Measurements from ENCODE around the gene DNAJC5. TPM values are rescaled to one million over a fixed set of nuclear protein-coding genes. Genes with fewer than 3 reads are reported as not detected.

DNAJC5 gene
- total RNA-seq, 1 donor from 2014 or later: 42.8 TPM

- Histone ChIP-seq H3K9me3 (replicated peaks) (no peaks in the 10 kb centered on the region), H3K27me3 (ENCODE audit: low read depth) (no peaks in the 10 kb centered on the region), H3K4me3 (no peak overlapping the region), H3K36me3 (peaks cover 75% of the 10 kb centered on the region), H3K4me1 (peaks cover 14% of the 10 kb centered on the region), H3K27ac (replicated peaks) (peak overlapping the region; percentile 71)
- intact Hi-C loops (cut with micrococcal nuclease): no loop called here
- DNase-seq: no peak
- TF ChIP-seq, protein P1, sequence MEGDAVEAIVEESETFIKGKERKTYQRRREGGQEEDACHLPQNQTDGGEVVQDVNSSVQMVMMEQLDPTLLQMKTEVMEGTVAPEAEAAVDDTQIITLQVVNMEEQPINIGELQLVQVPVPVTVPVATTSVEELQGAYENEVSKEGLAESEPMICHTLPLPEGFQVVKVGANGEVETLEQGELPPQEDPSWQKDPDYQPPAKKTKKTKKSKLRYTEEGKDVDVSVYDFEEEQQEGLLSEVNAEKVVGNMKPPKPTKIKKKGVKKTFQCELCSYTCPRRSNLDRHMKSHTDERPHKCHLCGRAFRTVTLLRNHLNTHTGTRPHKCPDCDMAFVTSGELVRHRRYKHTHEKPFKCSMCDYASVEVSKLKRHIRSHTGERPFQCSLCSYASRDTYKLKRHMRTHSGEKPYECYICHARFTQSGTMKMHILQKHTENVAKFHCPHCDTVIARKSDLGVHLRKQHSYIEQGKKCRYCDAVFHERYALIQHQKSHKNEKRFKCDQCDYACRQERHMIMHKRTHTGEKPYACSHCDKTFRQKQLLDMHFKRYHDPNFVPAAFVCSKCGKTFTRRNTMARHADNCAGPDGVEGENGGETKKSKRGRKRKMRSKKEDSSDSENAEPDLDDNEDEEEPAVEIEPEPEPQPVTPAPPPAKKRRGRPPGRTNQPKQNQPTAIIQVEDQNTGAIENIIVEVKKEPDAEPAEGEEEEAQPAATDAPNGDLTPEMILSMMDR (IDR thresholded peaks at IDR 0.05; ENCODE audit: borderline replicate concordance): no peak
Observed at GRCh38 chr20:63885264-63886053, 9.5 kb upstream of the DNAJC5 start.

- H3K36me3 ChIP-seq: peaks cover 75% of the 10 kb centered on the region
- peaks cover 14% of the 10 kb centered on the region for H3K4me1 ChIP-seq
- no peaks in the 10 kb centered on the region for H3K27me3 ChIP-seq (ENCODE audit: low read depth)
- intact Hi-C loops (cut with micrococcal nuclease): no loop called here
- no peak overlapping the region for H3K27ac ChIP-seq (replicated peaks)
- H3K4me3 ChIP-seq: no peak overlapping the region
- H3K9me3 ChIP-seq (replicated peaks): no peaks in the 10 kb centered on the region
- DNase-seq: no peak
- TF ChIP-seq, protein P1 (IDR thresholded peaks at IDR 0.05; ENCODE audit: borderline replicate concordance): no peak
Observed at GRCh38 chr20:63886054-63886419, 8.9 kb upstream of the DNAJC5 start.

- Histone ChIP-seq H3K4me3 (no peak overlapping the region), H3K9me3 (replicated peaks) (no peaks in the 10 kb centered on the region), H3K27ac (replicated peaks) (no peak overlapping the region), H3K27me3 (ENCODE audit: low read depth) (no peaks in the 10 kb centered on the region), H3K36me3 (peaks cover 76% of the 10 kb centered on the region), H3K4me1 (peaks cover 14% of the 10 kb centered on the region)
- TF ChIP-seq, protein P1 (IDR thresholded peaks at IDR 0.05; ENCODE audit: borderline replicate concordance): no peak
- intact Hi-C loops (cut with micrococcal nuclease): no loop called here
- no peak for DNase-seq
Observed at GRCh38 chr20:63886921-63887320, 8.0 kb upstream of the DNAJC5 start.

DNA sequence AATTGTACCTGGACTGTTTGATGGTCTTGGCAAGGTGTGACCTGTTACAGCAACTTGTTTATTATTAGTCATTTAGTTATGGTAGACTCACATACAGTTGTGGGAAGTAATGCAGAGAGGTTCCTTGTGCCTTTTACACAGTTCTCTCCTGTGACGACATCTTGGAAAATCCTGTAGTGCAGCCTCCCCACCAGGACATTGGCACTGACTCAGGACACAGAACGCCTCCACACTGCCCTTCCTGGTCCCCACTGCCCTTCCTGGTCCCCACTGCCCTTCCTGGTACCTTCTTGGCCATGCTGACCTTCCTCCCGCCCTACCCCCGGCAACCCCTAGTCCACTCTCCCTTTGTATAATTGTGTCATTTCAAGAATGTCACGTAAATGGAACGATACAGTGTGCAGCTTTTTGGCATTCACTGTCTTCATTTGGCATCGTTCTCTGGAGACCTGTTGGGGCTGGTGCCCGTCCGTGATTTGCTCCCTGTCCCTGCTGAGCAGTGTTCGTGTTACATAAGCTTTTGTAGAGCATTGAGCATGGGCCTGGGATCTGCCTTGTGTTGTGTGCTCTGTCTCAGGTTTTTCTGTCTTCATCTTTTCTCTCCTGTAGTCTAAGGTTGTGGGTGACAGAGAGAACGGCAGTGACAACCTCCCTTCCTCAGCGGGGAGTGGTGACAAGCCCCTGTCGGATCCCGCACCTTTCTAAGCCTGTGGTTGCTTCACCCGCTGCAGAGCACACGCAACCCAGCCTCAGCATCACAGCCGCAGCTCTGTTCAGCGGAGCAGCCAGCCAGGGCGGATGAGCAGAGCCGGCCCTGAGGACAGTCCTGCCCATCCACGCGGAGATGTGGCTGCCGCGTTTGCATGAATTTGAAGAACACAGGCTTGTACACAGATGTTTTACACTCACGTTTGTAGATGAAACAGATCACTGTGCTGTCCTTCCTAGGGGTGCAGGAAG is 5.4 kb upstream of the DNAJC5 start:
- no peak overlapping the region for H3K4me3 ChIP-seq
- TF ChIP-seq, protein P1 (IDR thresholded peaks at IDR 0.05; ENCODE audit: borderline replicate concordance): no peak
- no peaks in the 10 kb centered on the region for H3K9me3 ChIP-seq (replicated peaks)
- H3K4me1 ChIP-seq: peaks cover 13% of the 10 kb centered on the region
- H3K36me3 ChIP-seq: peaks cover 54% of the 10 kb centered on the region
- DNase-seq: no peak
- peak overlapping the region; percentile 65 for H3K27ac ChIP-seq (replicated peaks)
- intact Hi-C loops (cut with micrococcal nuclease): no loop called here
- no peaks in the 10 kb centered on the region for H3K27me3 ChIP-seq (ENCODE audit: low read depth)

DNA sequence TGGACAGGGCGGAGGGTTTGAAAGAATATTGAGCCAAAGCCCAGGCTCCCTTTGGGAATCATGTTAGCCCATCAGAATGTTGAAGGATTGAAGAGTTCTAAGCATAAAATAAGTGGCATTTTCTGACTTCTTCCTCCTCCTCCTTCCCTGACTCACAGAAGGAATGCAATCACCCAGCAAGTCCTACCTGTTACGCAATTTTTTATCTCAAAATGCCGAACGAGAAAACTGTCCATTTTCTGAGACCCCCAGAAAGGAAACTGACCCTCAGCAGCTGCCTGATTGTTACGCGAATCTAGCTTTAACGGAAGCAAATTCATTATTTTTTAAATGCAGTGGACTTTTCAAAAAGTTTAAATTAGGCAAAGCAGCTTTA is 4.7 kb upstream of the DNAJC5 start:
- TF ChIP-seq, protein P1 (IDR thresholded peaks at IDR 0.05; ENCODE audit: borderline replicate concordance): no peak
- no peak for DNase-seq
- no peak overlapping the region for H3K4me3 ChIP-seq
- peaks cover 15% of the 10 kb centered on the region for H3K4me1 ChIP-seq
- peak overlapping the region; percentile 65 for H3K27ac ChIP-seq (replicated peaks)
- no peaks in the 10 kb centered on the region for H3K27me3 ChIP-seq (ENCODE audit: low read depth)
- no peaks in the 10 kb centered on the region for H3K9me3 ChIP-seq (replicated peaks)
- peaks cover 47% of the 10 kb centered on the region for H3K36me3 ChIP-seq
- intact Hi-C loops (cut with micrococcal nuclease): no loop called here

All from left ventricle myocardium inferior (tissue), 1 donor.